ENCODE data around the gene DOK5.

DOK5 gene

GRCh38 chr20:54438166-54438565 lies 37.2 kb upstream of the DOK5 start:
- Histone ChIP-seq H2AFZ (ENCODE audit: low read depth, low read length) (no peak overlapping the region), H3K27ac (ENCODE audit: low read length) (no peak overlapping the region), H4K20me1 (ENCODE audit: insufficient read depth, low read length) (no peaks in the 10 kb centered on the region), H3K27me3 (ENCODE audit: insufficient read depth, low read length, poor library complexity) (peaks cover 4% of the 10 kb centered on the region), H3K36me3 (ENCODE audit: insufficient read depth, low read length) (no peaks in the 10 kb centered on the region), H3K4me2 (ENCODE audit: insufficient read depth, low read length) (no peak overlapping the region), H3K9me3 (ENCODE audit: insufficient read depth, low read length, severe bottlenecking) (no peaks in the 10 kb centered on the region), H3K4me3 (ENCODE audit: low read depth in 1 of 2, low read length in 2 of 2) (no peak overlapping the region), H3K9ac (ENCODE audit: low read depth, low read length) (no peak overlapping the region), H3K79me2 (ENCODE audit: insufficient read depth, low read length) (no peaks in the 10 kb centered on the region), H3K4me1 (ENCODE audit: insufficient read depth, low read length) (no peaks in the 10 kb centered on the region)
- TF ChIP-seq, protein P1, sequence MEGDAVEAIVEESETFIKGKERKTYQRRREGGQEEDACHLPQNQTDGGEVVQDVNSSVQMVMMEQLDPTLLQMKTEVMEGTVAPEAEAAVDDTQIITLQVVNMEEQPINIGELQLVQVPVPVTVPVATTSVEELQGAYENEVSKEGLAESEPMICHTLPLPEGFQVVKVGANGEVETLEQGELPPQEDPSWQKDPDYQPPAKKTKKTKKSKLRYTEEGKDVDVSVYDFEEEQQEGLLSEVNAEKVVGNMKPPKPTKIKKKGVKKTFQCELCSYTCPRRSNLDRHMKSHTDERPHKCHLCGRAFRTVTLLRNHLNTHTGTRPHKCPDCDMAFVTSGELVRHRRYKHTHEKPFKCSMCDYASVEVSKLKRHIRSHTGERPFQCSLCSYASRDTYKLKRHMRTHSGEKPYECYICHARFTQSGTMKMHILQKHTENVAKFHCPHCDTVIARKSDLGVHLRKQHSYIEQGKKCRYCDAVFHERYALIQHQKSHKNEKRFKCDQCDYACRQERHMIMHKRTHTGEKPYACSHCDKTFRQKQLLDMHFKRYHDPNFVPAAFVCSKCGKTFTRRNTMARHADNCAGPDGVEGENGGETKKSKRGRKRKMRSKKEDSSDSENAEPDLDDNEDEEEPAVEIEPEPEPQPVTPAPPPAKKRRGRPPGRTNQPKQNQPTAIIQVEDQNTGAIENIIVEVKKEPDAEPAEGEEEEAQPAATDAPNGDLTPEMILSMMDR (IDR thresholded peaks at IDR 0.05; ENCODE audit: borderline replicate concordance, extremely low read depth, low read length, poor library complexity, severe bottlenecking) = no peak
- TF ChIP-seq EZH2 (IDR thresholded peaks at IDR 0.05; ENCODE audit: borderline replicate concordance, low read depth, low read length, severe bottlenecking) = no peak
- DNase-seq (no peak), ATAC-seq (ENCODE audit: insufficient read depth, low read depth) (no peak)

DNA sequence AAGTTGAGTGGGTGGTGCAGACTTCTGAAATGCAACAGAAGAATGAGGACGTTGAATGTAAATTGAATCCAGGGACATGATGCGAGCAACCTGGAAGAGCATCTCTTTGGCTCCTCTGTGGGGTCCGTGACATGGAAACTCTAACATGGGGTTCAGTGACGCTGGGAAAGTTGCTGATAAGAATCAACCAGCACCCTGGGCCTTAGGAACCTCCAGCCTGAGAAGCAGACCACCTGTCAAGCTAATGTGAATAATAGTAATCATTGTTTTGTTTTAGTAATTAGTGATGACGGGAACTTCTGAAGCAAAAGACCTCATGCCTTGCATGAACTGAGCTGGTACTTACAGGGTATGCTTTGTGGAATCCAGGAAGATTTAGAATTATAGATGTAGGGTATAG lies 25.2 kb upstream of the DOK5 start:
- Histone ChIP-seq H3K4me3 (ENCODE audit: low read depth in 1 of 2, low read length in 2 of 2) (no peak overlapping the region), H4K20me1 (ENCODE audit: insufficient read depth, low read length) (0 out of 2 replicates have a peak, but pooled peaks cover 2% of the 10 kb centered on the region), H3K4me1 (ENCODE audit: insufficient read depth, low read length) (no peaks in the 10 kb centered on the region), H3K9me3 (ENCODE audit: insufficient read depth, low read length, severe bottlenecking) (no peaks in the 10 kb centered on the region), H3K9ac (ENCODE audit: low read depth, low read length) (no peak overlapping the region), H3K27me3 (ENCODE audit: insufficient read depth, low read length, poor library complexity) (peaks cover 28% of the 10 kb centered on the region), H3K27ac (ENCODE audit: low read length) (no peak overlapping the region), H3K36me3 (ENCODE audit: insufficient read depth, low read length) (no peaks in the 10 kb centered on the region), H3K4me2 (ENCODE audit: insufficient read depth, low read length) (no peak overlapping the region), H2AFZ (ENCODE audit: low read depth, low read length) (no peak overlapping the region), H3K79me2 (ENCODE audit: insufficient read depth, low read length) (no peaks in the 10 kb centered on the region)
- TF ChIP-seq, protein P1 (IDR thresholded peaks at IDR 0.05; ENCODE audit: borderline replicate concordance, extremely low read depth, low read length, poor library complexity, severe bottlenecking) = no peak
- TF ChIP-seq EZH2 (IDR thresholded peaks at IDR 0.05; ENCODE audit: borderline replicate concordance, low read depth, low read length, severe bottlenecking) = no peak
- DNase-seq = no peak
- no peak for ATAC-seq (ENCODE audit: insufficient read depth, low read depth)

GRCh38 chr20:54451171-54451570 lies 24.2 kb upstream of the DOK5 start:
- TF ChIP-seq EZH2 (IDR thresholded peaks at IDR 0.05; ENCODE audit: borderline replicate concordance, low read depth, low read length, severe bottlenecking) = no peak
- TF ChIP-seq, protein P1 (IDR thresholded peaks at IDR 0.05; ENCODE audit: borderline replicate concordance, extremely low read depth, low read length, poor library complexity, severe bottlenecking) = no peak
- no peak for ATAC-seq (ENCODE audit: insufficient read depth, low read depth)
- Histone ChIP-seq H3K79me2 (ENCODE audit: insufficient read depth, low read length) (no peaks in the 10 kb centered on the region), H3K9me3 (ENCODE audit: insufficient read depth, low read length, severe bottlenecking) (no peaks in the 10 kb centered on the region), H3K27ac (ENCODE audit: low read length) (no peak overlapping the region), H3K4me3 (ENCODE audit: low read depth in 1 of 2, low read length in 2 of 2) (no peak overlapping the region), H3K9ac (ENCODE audit: low read depth, low read length) (no peak overlapping the region), H3K4me2 (ENCODE audit: insufficient read depth, low read length) (no peak overlapping the region), H3K4me1 (ENCODE audit: insufficient read depth, low read length) (no peaks in the 10 kb centered on the region), H3K27me3 (ENCODE audit: insufficient read depth, low read length, poor library complexity) (peaks cover 22% of the 10 kb centered on the region), H3K36me3 (ENCODE audit: insufficient read depth, low read length) (no peaks in the 10 kb centered on the region), H2AFZ (ENCODE audit: low read depth, low read length) (no peak overlapping the region), H4K20me1 (ENCODE audit: insufficient read depth, low read length) (0 out of 2 replicates have a peak, but pooled peaks cover 2% of the 10 kb centered on the region)
- no peak for DNase-seq

DNA sequence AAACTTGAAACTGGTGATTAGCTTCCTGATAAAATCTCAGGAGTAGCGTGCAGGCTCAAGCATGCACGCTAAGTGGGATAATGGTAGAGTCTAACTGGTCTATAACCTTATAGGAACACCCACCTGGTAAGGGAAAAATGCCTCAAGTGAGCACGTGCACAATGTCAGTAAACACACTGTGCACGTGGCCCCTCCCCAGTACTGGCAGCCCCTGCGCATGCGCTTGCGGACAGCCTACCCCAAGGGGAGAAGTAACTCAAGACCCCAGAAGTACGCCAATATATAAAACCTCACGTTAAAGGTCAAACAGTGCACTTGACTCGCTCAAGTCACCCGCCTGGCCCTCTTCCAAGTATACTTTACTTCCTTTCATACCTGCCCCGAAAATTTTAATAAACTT lies 23.1 kb upstream of the DOK5 start:
- TF ChIP-seq EZH2 (IDR thresholded peaks at IDR 0.05; ENCODE audit: borderline replicate concordance, low read depth, low read length, severe bottlenecking) = no peak
- TF ChIP-seq, protein P1 (IDR thresholded peaks at IDR 0.05; ENCODE audit: borderline replicate concordance, extremely low read depth, low read length, poor library complexity, severe bottlenecking) = no peak
- Histone ChIP-seq H3K36me3 (ENCODE audit: insufficient read depth, low read length) (no peaks in the 10 kb centered on the region), H2AFZ (ENCODE audit: low read depth, low read length) (no peak overlapping the region), H3K4me2 (ENCODE audit: insufficient read depth, low read length) (no peak overlapping the region), H3K4me1 (ENCODE audit: insufficient read depth, low read length) (no peaks in the 10 kb centered on the region), H3K27ac (ENCODE audit: low read length) (no peak overlapping the region), H4K20me1 (ENCODE audit: insufficient read depth, low read length) (0 out of 2 replicates have a peak, but pooled peaks cover 2% of the 10 kb centered on the region), H3K9me3 (ENCODE audit: insufficient read depth, low read length, severe bottlenecking) (no peaks in the 10 kb centered on the region), H3K79me2 (ENCODE audit: insufficient read depth, low read length) (no peaks in the 10 kb centered on the region), H3K4me3 (ENCODE audit: low read depth in 1 of 2, low read length in 2 of 2) (no peak overlapping the region), H3K9ac (ENCODE audit: low read depth, low read length) (no peak overlapping the region), H3K27me3 (ENCODE audit: insufficient read depth, low read length, poor library complexity) (peaks cover 18% of the 10 kb centered on the region)
- DNase-seq = no peak
- ATAC-seq (ENCODE audit: insufficient read depth, low read depth) = no peak
